ENCODE data around the gene INPP4A.
"Not testable (repeated sequence)": the region's sequence is repeated elsewhere in the genome, so short reads cannot be mapped to it uniquely, and the experiment has no call there.

INPP4A gene

DNA sequence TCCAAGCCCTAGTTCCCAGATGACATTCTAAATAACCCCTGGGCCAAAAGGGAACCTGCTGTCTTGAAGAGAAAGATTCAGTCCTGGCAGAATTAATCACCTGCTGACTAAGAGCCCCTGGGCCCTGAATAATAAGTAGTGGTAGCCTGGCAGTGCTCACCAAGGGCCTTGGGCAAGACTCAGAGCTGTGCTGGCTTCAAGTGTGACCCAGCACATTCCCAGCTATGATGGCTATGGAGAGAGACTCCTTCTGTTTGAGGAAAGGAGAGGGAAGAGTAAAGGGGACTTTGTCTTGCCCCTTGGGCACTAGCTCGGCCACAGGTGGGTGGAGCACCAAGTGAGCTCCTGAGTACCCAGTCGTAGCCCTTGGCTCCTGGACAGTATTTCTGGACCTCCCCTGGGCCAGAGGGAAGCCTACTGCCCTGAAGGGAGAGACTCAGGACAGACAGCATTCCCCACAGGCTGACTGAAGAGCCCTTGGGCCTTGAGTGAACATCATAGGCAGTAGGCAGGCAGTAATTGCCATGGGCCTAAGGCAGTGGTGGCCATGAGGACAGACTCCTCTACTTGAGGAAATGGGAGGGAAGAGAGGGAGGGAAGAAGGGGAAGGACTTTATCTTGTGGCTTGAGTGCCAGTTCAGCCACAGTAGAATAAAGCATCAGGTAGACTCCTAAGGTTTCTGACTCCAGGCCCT, 40.0 kb upstream of the INPP4A start:
- no peaks in the 10 kb centered on the region for H3K4me1 Mint-ChIP-seq
- H3K27me3 Mint-ChIP-seq (ENCODE audit: low read depth) = peaks cover 14% of the 10 kb centered on the region
- TF ChIP-seq, protein P1, sequence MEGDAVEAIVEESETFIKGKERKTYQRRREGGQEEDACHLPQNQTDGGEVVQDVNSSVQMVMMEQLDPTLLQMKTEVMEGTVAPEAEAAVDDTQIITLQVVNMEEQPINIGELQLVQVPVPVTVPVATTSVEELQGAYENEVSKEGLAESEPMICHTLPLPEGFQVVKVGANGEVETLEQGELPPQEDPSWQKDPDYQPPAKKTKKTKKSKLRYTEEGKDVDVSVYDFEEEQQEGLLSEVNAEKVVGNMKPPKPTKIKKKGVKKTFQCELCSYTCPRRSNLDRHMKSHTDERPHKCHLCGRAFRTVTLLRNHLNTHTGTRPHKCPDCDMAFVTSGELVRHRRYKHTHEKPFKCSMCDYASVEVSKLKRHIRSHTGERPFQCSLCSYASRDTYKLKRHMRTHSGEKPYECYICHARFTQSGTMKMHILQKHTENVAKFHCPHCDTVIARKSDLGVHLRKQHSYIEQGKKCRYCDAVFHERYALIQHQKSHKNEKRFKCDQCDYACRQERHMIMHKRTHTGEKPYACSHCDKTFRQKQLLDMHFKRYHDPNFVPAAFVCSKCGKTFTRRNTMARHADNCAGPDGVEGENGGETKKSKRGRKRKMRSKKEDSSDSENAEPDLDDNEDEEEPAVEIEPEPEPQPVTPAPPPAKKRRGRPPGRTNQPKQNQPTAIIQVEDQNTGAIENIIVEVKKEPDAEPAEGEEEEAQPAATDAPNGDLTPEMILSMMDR (IDR thresholded peaks at IDR 0.05; ENCODE audit: unreplicated experiment in 3 of 3) = no peak
- no peak overlapping the region for H3K4me3 Mint-ChIP-seq
- H3K9me3 Mint-ChIP-seq = no peaks in the 10 kb centered on the region
- H3K36me3 Mint-ChIP-seq (ENCODE audit: low read depth) = no peaks in the 10 kb centered on the region
- H3K27ac Mint-ChIP-seq = no peak overlapping the region

DNA sequence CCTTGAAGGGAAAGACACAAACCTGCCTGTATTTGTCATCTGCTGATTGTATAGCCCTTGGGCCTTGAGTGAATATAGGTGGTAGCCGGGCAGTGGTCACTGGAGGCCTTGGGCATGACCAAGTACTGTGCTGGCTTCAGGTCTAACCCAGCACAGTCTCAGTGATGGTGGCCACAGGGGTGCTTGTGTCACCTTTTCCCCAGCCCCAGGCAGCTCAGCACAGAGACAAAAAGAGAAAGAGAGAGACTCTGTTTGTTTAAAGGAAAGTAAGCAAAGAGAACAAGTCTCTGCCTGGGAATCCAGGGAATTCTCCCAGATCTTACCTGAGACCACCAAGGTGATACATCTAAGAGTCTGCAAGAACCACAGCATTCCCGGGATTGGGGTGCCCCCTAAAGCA, 39.4 kb upstream of the INPP4A start:
- TF ChIP-seq, protein P1 (IDR thresholded peaks at IDR 0.05; ENCODE audit: unreplicated experiment in 3 of 3) = no peak
- peaks cover 13% of the 10 kb centered on the region for H3K27me3 Mint-ChIP-seq (ENCODE audit: low read depth)
- no peaks in the 10 kb centered on the region for H3K36me3 Mint-ChIP-seq (ENCODE audit: low read depth)
- no peaks in the 10 kb centered on the region for H3K9me3 Mint-ChIP-seq
- H3K4me1 Mint-ChIP-seq = no peaks in the 10 kb centered on the region
- H3K27ac Mint-ChIP-seq = no peak overlapping the region
- no peak overlapping the region for H3K4me3 Mint-ChIP-seq

DNA sequence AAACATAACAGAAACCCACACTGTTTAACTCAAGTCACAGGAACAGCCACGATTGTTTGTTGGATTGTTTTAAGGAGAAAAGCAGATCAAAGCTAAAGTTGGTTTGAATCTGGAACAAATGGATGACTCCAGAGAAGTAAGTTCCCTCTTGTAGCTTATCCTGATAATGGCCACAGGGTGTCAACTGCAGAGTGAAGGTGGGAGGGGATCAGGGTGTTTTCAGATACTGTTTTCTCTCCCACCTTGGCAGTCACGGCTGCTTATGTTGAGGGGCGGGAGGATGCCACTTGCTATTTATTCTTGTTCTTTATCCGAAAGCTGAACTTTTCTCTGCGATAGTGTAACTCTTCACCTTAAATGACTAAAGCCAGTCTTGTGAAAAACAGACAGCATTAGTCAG, 36.5 kb upstream of the INPP4A start:
- H3K27ac Mint-ChIP-seq = no peak overlapping the region
- peaks cover 2% of the 10 kb centered on the region for H3K36me3 Mint-ChIP-seq (ENCODE audit: low read depth)

DNA sequence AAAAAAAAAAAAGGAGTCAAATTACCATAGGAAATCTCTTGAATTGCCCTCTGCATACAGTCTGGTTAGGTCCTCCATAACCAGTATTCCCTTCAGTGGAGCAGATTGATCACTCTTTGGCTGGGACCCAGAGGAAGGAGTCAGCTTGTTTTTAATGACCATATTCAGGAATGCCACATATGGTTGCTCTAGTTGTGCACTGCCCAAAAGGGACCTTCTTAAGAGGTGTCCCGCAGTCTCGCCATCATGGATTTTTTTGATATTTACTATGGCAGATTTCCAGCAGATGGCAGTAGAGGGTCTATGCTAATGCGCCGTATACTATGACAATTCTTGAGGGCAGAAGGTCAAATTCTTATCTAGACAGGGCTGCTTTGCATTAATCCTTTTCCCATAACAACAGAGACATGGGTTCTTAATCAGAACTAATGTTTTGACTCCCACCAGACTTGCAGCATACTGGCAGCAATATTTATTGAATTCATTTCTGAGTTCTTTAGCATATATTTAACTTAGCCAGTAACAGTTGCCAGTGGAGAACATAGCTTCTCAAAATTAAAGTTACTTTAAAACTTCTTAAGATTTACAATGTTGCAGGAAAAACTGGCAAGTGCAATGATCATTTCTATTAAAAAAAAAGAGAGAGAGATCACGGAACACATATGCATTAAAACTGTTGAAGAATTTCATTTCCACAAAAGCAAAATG, 31.8 kb upstream of the INPP4A start:
- Mint-ChIP-seq H3K9me3 (peaks cover 11% of the 10 kb centered on the region), H3K36me3 (ENCODE audit: low read depth) (peaks cover 3% of the 10 kb centered on the region), H3K27me3 (ENCODE audit: low read depth) (no peaks in the 10 kb centered on the region), H3K27ac (no peak overlapping the region), H3K4me3 (no peak overlapping the region), H3K4me1 (peaks cover 6% of the 10 kb centered on the region)
- TF ChIP-seq, protein P1 (IDR thresholded peaks at IDR 0.05; ENCODE audit: unreplicated experiment in 3 of 3) = peak; percentile 54 to 64 (median 59)

More for the DNA sequence above, 36.5 kb upstream of the INPP4A start:
- TF ChIP-seq, protein P1 (IDR thresholded peaks at IDR 0.05; ENCODE audit: unreplicated experiment in 3 of 3) = no peak
- Mint-ChIP-seq H3K9me3 (peaks cover 4% of the 10 kb centered on the region), H3K27me3 (ENCODE audit: low read depth) (no peaks in the 10 kb centered on the region), H3K4me3 (no peak overlapping the region), H3K4me1 (peaks cover 6% of the 10 kb centered on the region)

DNA sequence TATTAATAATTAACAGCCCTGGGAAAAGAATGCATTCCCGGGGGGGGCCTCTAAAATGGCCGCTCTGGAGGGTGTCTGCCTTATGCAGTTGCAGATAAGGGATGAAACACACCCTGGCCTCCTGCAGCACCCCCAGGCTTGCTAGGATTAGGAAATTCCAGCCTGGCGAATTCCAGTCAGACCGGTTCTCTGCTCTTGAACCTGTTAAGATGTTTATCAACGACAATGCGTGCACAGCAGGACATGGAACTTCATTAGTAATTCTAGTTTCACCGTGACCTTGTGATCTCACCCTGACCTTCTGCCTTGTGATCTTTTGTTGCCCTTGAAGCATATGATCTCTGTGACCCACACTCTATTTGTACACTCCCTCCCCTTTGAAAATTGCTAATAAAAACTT, 30.4 kb upstream of the INPP4A start:
- H3K27me3 Mint-ChIP-seq (ENCODE audit: low read depth); H3K36me3 Mint-ChIP-seq (ENCODE audit: low read depth); H3K27ac Mint-ChIP-seq; H3K4me1 Mint-ChIP-seq; H3K4me3 Mint-ChIP-seq: not testable (repeated sequence)
- H3K9me3 Mint-ChIP-seq = peaks cover 13% of the 10 kb centered on the region

DNA sequence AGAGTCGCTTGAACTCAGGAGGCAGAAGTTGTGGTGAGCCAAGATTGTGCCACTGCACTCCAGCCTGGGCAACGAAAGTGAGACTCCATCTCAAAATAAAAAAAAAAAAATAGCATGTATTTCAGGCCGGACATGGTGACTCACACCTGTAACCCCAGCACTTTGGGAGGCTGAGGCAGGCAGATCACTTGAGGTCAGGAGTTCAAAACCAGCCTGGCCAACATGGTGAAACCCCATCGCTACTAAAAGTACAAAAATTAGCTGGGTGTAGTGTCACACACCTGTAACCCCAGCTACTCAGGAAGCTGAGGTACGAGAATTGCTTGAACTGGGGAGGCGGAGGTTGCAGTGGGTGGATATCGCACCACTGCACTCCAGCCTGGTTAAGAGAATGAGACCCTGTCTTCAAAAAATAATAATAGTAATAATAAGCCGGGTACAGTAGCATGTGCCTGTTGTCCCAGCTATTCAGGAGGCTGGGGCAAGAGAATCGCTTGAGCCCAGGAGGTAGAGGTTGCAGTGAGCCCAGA, 28.9 kb upstream of the INPP4A start:
- H3K27ac Mint-ChIP-seq; H3K27me3 Mint-ChIP-seq (ENCODE audit: low read depth); H3K36me3 Mint-ChIP-seq (ENCODE audit: low read depth); H3K4me1 Mint-ChIP-seq; H3K4me3 Mint-ChIP-seq: not testable (repeated sequence)
- H3K9me3 Mint-ChIP-seq = peaks cover 14% of the 10 kb centered on the region

Data from nephron (organoid).